Erythroblast (primary cell): ENCODE measurements around the gene FHOD1.
A peak's percentile ranks its signal among the peaks of the same experiment; 100 is the strongest.

Source experiments
- DNase-seq, 2 experiments: peaks; one replicate each; lab custom pipeline; 2025; lab: John Stamatoyannopoulos, UW
- GATA1 ChIP-seq: IDR thresholded peaks from 2 replicates; pipeline ENCODE4 v1.6.1; 2011; ENCODE audit warnings: low read depth, mild to moderate bottlenecking, control low read depth, low read length, moderate library complexity
- POLR2A ChIP-seq: IDR thresholded peaks from 2 replicates; pipeline ENCODE4 v1.6.1; 2011; ENCODE audit warnings: mild to moderate bottlenecking, low read length

FHOD1 gene

GRCh38 chr16:67281536-67282446, 34.5 kb upstream of the FHOD1 start:
- no peak for TF ChIP-seq GATA1

GRCh38 chr16:67280090-67281015, 33.1 kb upstream of the FHOD1 start:
- DNase-seq, result no peak

More at GRCh38 chr16:67281536-67282446, 34.5 kb upstream of the FHOD1 start:
- no peak for DNase-seq

GRCh38 chr16:67279296-67280089, 32.2 kb upstream of the FHOD1 start, which contains the start of gene PLEKHG4:
TSS of gene PLEKHG4 (plus strand) at chr16:67279532. CDS start at chr16:67280045, 513 bp downstream.
- peak; percentile 89 to 93 for DNase-seq
- TF ChIP-seq GATA1, result no peak
- peak; percentile 47 for TF ChIP-seq POLR2A

More at GRCh38 chr16:67280090-67281015, 33.1 kb upstream of the FHOD1 start:
- no peak for TF ChIP-seq GATA1
- TF ChIP-seq POLR2A, result no peak

GRCh38 chr16:67278773-67279295, 31.6 kb upstream of the FHOD1 start:
- DNase-seq, result peak; percentile 68 to 73
- TF ChIP-seq POLR2A, result peak; percentile 13
- TF ChIP-seq GATA1, result no peak

- peak in 1 of 2 experiments; percentile 35 for DNase-seq
- TF ChIP-seq GATA1, result no peak
- TF ChIP-seq POLR2A, result no peak
Measured at GRCh38 chr16:67277999-67278772, 30.9 kb upstream of the FHOD1 start.

- TF ChIP-seq POLR2A, result peak; percentile 67
- TF ChIP-seq GATA1, result no peak
- peak; percentile 41 to 65 for DNase-seq
Measured at GRCh38 chr16:67277294-67277998, 30.2 kb upstream of the FHOD1 start.

GRCh38 chr16:67275321-67275720, 28.0 kb upstream of the FHOD1 start:
- no peak for TF ChIP-seq POLR2A
- no peak for TF ChIP-seq GATA1
- no peak for DNase-seq

GRCh38 chr16:67271446-67271845, 24.2 kb upstream of the FHOD1 start:
- TF ChIP-seq POLR2A (peak; percentile 30), GATA1 (no peak)
- DNase-seq, result no peak

GRCh38 chr16:67270931-67271338, 23.7 kb upstream of the FHOD1 start:
- TF ChIP-seq POLR2A, result no peak
- no peak for DNase-seq

- peak in 1 of 2 experiments; percentile 35 for DNase-seq
- no peak for TF ChIP-seq GATA1
- TF ChIP-seq POLR2A, result no peak
Measured at GRCh38 chr16:67269766-67270165, 22.5 kb upstream of the FHOD1 start.

- DNase-seq, result peak; percentile 96 to 99
- TF ChIP-seq GATA1 (peak; percentile 88), POLR2A (peak; percentile 71)
Measured at GRCh38 chr16:67268136-67268579, 20.9 kb upstream of the FHOD1 start.
